ENCODE data around the gene PLET1. TPM values are rescaled to one million over a fixed set of nuclear protein-coding genes. Genes with fewer than 3 reads are reported as not detected.
A peak's percentile ranks its signal among the peaks of the same experiment; 100 is the strongest.

The PLET1 gene
- total and polyA plus RNA-seq, 7 donors, result 0.60 TPM; not detected in 6

DNA sequence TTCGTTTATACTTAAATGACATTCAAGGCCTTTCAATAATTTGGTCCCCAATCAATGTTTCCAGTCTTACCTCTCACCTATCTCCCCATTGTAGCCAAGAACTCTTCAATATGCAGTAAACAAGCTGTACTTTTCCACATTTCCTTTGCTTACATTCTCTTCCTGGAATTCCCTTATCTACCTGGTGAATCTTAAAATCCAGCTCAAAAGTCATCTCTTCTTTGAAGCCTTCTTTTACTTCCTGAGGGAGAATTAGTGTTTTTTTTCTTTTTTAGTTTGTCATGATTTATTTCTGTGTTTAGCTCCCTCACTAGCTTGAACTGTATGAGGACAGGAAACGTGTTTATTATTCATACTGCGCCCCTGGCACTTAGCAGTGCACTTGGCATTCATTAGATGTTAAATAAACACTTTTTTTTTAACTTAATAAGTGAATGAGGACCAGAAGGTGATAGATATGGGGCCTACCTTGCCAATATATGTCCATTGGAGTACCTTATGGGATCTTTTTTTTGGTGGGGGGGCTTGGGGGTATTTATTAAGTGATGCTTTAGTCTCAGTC, 39.3 kb downstream of the PLET1 start:
- intact Hi-C loops (cut with DNase I), result loop anchor here (10.0 kb wide), 2 partner anchors 363 to 1093 kb away; partner anchors contain the start of gene TTC12
- TF ChIP-seq POLR2A (IDR thresholded peaks at IDR 0.05) (no peak), POLR2AphosphoS5 (IDR thresholded peaks at IDR 0.05) (peak in 3 of 4 donors; percentile 32 to 65 (median 61)), EP300 (IDR thresholded peaks at IDR 0.05) (no peak)
- TF ChIP-seq, protein P1, sequence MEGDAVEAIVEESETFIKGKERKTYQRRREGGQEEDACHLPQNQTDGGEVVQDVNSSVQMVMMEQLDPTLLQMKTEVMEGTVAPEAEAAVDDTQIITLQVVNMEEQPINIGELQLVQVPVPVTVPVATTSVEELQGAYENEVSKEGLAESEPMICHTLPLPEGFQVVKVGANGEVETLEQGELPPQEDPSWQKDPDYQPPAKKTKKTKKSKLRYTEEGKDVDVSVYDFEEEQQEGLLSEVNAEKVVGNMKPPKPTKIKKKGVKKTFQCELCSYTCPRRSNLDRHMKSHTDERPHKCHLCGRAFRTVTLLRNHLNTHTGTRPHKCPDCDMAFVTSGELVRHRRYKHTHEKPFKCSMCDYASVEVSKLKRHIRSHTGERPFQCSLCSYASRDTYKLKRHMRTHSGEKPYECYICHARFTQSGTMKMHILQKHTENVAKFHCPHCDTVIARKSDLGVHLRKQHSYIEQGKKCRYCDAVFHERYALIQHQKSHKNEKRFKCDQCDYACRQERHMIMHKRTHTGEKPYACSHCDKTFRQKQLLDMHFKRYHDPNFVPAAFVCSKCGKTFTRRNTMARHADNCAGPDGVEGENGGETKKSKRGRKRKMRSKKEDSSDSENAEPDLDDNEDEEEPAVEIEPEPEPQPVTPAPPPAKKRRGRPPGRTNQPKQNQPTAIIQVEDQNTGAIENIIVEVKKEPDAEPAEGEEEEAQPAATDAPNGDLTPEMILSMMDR (IDR thresholded peaks at IDR 0.05), result no peak
- peaks cover 0 to 21% (median 19%) of the 10 kb centered on the region in 4 donors for H3K4me1 ChIP-seq
- no peaks in the 10 kb centered on the region for H3K27me3 ChIP-seq
- no peaks in the 10 kb centered on the region for H3K36me3 ChIP-seq
- H3K4me3 ChIP-seq, result no peak overlapping the region
- peak overlapping the region; percentile 16 to 59 (median 44) for H3K27ac ChIP-seq
- no peak for DNase-seq
- 60 to 66% methylated on average over 3 of the region's 3 CpGs for WGBS, 2 donors
- no peaks in the 10 kb centered on the region for H3K9me3 ChIP-seq

DNA sequence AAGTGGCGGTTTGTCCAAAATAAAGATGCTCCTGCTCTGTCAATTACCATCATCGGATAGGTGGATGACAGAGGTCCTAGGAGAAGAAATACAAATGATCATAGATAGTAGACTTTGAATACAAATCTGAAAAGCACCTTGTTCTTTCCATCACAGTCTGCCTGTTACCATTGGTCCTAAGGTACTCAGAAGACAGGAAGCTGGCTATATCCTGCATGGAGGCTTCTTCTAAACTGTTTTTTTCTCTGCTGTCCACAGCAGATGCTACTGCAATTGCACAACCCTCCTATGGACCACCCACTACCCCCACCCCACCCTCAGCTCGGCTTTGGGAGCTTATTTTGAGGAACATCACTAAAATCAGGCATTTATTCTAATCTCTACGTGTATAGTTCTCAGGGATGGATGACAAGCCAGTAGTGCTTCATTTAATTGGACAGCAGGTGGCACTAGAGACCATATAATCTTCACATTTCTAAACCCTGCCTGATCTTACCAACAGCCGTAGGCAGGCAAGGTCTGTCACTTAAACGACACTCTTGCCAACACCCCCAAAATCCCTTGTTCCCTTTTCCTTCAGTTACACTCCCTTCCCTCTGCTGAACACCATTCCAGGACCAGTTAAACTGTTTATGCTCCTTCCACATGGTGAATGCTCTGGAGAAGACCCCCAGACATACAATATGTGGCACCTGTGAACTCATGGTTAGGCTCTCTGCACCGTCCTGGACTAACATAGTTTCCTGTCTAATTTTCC, 41.0 kb downstream of the PLET1 start:
- Histone ChIP-seq H3K4me3 (no peak overlapping the region), H3K27ac (no peak overlapping the region), H3K4me1 (peaks cover 0 to 21% (median 17%) of the 10 kb centered on the region in 4 donors), H3K9me3 (no peaks in the 10 kb centered on the region), H3K27me3 (no peaks in the 10 kb centered on the region), H3K36me3 (no peaks in the 10 kb centered on the region)
- TF ChIP-seq, protein P1 (IDR thresholded peaks at IDR 0.05), result peak; percentile 75 to 82 (median 76)
- TF ChIP-seq POLR2AphosphoS5 (IDR thresholded peaks at IDR 0.05), result peak in 1 of 4 donors; percentile 18
- TF ChIP-seq POLR2A (IDR thresholded peaks at IDR 0.05), result no peak
- no peak for TF ChIP-seq EP300 (IDR thresholded peaks at IDR 0.05)
- intact Hi-C loops (cut with DNase I), result loop anchor here (1.0 to 10.0 kb wide), 3 partner anchors 61 to 1095 kb away; partner anchors contain the start of gene TTC12
- DNase-seq, result peak; percentile 56
- WGBS, 2 donors, result 33 to 39% methylated on average over 7 of the region's 7 CpGs

DNA sequence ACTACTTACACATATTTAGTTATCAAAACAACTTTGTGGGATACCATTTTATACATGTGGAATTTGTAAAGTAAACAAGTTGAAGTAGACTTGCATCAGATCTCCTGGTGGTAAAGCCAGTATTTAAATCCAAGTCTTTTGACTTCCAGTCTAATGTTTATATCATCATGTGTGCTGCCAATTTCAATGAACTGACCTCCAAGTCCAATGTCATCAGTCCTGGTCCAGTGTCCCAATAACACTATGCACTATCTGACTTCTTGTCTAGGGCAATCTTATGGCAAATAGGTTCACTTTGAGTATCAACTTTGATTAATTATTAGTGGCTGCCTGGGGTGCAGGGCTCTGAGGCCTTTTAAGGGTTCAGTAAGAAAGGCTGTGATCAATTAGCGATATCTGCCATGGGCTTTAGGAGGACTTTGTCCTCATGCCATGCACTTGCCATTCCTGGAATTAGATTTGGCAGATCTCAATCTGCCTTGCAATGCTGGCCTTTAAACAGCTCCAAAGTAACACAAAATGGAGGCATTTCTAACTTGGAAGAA, 44.0 kb downstream of the PLET1 start:
- WGBS, 2 donors, result 97 to 99% methylated on average over 1 of the region's 1 CpG
- no peak for DNase-seq
- TF ChIP-seq, protein P1 (IDR thresholded peaks at IDR 0.05), result no peak
- TF ChIP-seq POLR2A (IDR thresholded peaks at IDR 0.05), result no peak
- no peak for TF ChIP-seq POLR2AphosphoS5 (IDR thresholded peaks at IDR 0.05)
- intact Hi-C loops (cut with DNase I), result no loop called here
- Histone ChIP-seq H3K27ac (no peak overlapping the region), H3K4me1 (peaks cover 0 to 14% (median 11%) of the 10 kb centered on the region in 4 donors), H3K9me3 (no peaks in the 10 kb centered on the region), H3K27me3 (no peaks in the 10 kb centered on the region), H3K4me3 (no peak overlapping the region), H3K36me3 (no peaks in the 10 kb centered on the region)

DNA sequence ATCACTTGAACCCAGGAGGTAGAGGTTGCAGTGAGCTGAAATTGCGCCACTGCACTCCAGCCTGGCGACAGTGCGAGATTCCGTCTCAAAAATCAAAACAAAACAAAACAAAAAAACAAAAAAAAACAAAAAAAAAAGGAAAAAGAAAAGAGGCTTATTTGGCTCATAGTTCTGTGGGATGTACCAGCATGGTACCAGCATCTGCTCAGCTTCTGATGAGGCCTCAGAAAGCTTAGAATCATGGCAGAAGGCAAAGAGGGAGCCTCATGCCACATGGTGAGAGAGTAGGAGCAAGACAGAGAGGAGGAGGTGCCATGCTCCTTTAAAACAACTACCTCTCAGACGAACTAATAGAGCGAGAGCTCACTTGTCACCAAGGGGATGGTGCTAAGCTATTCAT, 45.0 kb downstream of the PLET1 start:
- Histone ChIP-seq H3K4me3 (no peak overlapping the region), H3K27ac (no peak overlapping the region), H3K9me3 (no peaks in the 10 kb centered on the region), H3K4me1 (peaks cover 0 to 6% (median 2%) of the 10 kb centered on the region in 4 donors), H3K27me3 (no peaks in the 10 kb centered on the region), H3K36me3 (no peaks in the 10 kb centered on the region)
- TF ChIP-seq POLR2AphosphoS5 (IDR thresholded peaks at IDR 0.05) (no peak), POLR2A (IDR thresholded peaks at IDR 0.05) (no peak), EP300 (IDR thresholded peaks at IDR 0.05) (no peak)
- TF ChIP-seq, protein P1 (IDR thresholded peaks at IDR 0.05), result no peak
- WGBS, 2 donors, result 93 to 94% methylated on average over 6 of the region's 6 CpGs
- DNase-seq, result no peak
- intact Hi-C loops (cut with DNase I), result no loop called here
